NB4 (cell line): ENCODE data around the gene DNM1L.

Experiments
- TF ChIP-seq, protein P1 (sequence below): IDR thresholded peaks from one replicate; pipeline ENCODE4 v1.5.1; 2012; ENCODE audit warnings: low read depth, low read length
- TF ChIP-seq, protein P2 (sequence below): IDR thresholded peaks from 2 replicates; pipeline ENCODE4 v1.6.1; 2011; ENCODE audit warnings: low read depth, low read length

DNA sequence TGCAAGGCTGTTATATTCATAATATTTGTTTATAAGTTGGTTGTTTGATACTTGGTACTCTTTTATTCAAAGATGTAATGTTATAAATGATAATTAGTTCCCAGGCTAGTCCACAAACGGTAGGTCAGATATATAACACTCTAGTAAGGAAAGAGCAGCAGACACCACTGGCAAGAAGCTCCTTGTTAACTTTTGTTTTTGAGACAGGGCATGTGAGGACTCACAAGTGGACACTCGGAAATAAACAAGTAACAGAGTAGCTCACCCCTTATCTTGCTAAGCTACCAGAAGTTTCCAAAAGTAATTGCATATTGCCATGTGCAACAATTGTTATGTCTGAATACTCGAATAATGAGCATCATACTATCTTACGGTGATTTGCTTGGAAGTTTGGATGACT, 115.2 kb downstream of the DNM1L start:
- TF ChIP-seq, protein P1, sequence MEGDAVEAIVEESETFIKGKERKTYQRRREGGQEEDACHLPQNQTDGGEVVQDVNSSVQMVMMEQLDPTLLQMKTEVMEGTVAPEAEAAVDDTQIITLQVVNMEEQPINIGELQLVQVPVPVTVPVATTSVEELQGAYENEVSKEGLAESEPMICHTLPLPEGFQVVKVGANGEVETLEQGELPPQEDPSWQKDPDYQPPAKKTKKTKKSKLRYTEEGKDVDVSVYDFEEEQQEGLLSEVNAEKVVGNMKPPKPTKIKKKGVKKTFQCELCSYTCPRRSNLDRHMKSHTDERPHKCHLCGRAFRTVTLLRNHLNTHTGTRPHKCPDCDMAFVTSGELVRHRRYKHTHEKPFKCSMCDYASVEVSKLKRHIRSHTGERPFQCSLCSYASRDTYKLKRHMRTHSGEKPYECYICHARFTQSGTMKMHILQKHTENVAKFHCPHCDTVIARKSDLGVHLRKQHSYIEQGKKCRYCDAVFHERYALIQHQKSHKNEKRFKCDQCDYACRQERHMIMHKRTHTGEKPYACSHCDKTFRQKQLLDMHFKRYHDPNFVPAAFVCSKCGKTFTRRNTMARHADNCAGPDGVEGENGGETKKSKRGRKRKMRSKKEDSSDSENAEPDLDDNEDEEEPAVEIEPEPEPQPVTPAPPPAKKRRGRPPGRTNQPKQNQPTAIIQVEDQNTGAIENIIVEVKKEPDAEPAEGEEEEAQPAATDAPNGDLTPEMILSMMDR: no peak
- TF ChIP-seq, protein P2, sequence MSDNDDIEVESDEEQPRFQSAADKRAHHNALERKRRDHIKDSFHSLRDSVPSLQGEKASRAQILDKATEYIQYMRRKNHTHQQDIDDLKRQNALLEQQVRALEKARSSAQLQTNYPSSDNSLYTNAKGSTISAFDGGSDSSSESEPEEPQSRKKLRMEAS: no peak
